DOHH2 (cell line): ENCODE measurements around the gene NRF1.

Experiments used
- H3F3A ChIP-seq: fragments of 200-600 bp; sonication (generic), shearing (Covaris generic); 2 replicates; pipeline ENCODE4 v1.6.0; 2016; ENCODE audit warnings: antibody characterized with exemption, mild to moderate bottlenecking; ENCODE audit not compliant: control insufficient read depth, insufficient read depth
- H3K27ac ChIP-seq: fragments of 200-600 bp; sonication (generic); 2 replicates; pipeline ENCODE4 v1.5.1; 2014; ENCODE audit warnings: low read depth, mild to moderate bottlenecking, low read length, moderate library complexity
- H3K27me3 ChIP-seq: fragments of 200-600 bp; sonication (generic); 2 replicates; pipeline ENCODE4 v1.6.1; 2014; ENCODE audit warnings: mild to moderate bottlenecking, low read length, mixed read lengths; ENCODE audit not compliant: control insufficient read depth
- H3K36me3 ChIP-seq: fragments of 200-600 bp; sonication (generic); 2 replicates; pipeline ENCODE4 v1.6.1; 2014; ENCODE audit warnings: mild to moderate bottlenecking, low read length, moderate library complexity, mixed read lengths; ENCODE audit not compliant: control insufficient read depth
- H3K4me1 ChIP-seq: fragments of 200-600 bp; sonication (generic); 2 replicates; pipeline ENCODE4 v1.6.1; 2014; ENCODE audit warnings: mild to moderate bottlenecking, low read length, mixed read lengths; ENCODE audit not compliant: control insufficient read depth
- H3K4me2 ChIP-seq: fragments of 200-600 bp; sonication (generic); 2 replicates; pipeline ENCODE4 v1.6.0; 2014; ENCODE audit warnings: mild to moderate bottlenecking, low read length, moderate library complexity
- H3K4me3 ChIP-seq: fragments of 200-600 bp; sonication (generic); 2 replicates; pipeline ENCODE4 v1.5.1; 2014; ENCODE audit warnings: mild to moderate bottlenecking, low read length, mixed read lengths
- H3K79me2 ChIP-seq: fragments of 200-600 bp; sonication (generic); 2 replicates; pipeline ENCODE4 v1.6.1; 2014; ENCODE audit warnings: mild to moderate bottlenecking, low read length, mixed read lengths; ENCODE audit not compliant: control insufficient read depth
- H3K9me2 ChIP-seq: fragments of 200-600 bp; sonication (generic); replicated peaks from 2 replicates; pipeline ENCODE4 v1.6.1; 2014; ENCODE audit warnings: mild to moderate bottlenecking, low read length, mixed read lengths; ENCODE audit not compliant: control insufficient read depth
- H3K9me3 ChIP-seq: fragments of 200-600 bp; sonication (generic); 2 replicates; pipeline ENCODE4 v1.6.1; 2014; ENCODE audit warnings: antibody characterized with exemption, low read length, mixed read lengths; ENCODE audit not compliant: control insufficient read depth, insufficient read depth
- H4K20me1 ChIP-seq: fragments of 200-600 bp; sonication (generic); 2 replicates; pipeline ENCODE4 v1.6.0; 2014; ENCODE audit warnings: low read depth, mild to moderate bottlenecking, antibody characterized with exemption, low read length, moderate library complexity; ENCODE audit not compliant: control insufficient read depth, insufficient read depth
- EZH2phosphoT487 ChIP-seq: fragments of 200-600 bp; sonication (generic); IDR thresholded peaks from 2 replicates; pipeline ENCODE4 v1.6.1; 2017; ENCODE audit warnings: borderline replicate concordance, mild to moderate bottlenecking, antibody characterized with exemption, low read length, moderate library complexity, mixed read lengths
- TF ChIP-seq, protein P1 (sequence below): fragments of 200-600 bp; sonication (generic); IDR thresholded peaks from one replicate; pipeline ENCODE4 v1.5.1; 2014; ENCODE audit warnings: antibody characterized with exemption, mild to moderate bottlenecking, low read depth, low read length; ENCODE audit not compliant: poor library complexity, severe bottlenecking

The NRF1 gene

DNA sequence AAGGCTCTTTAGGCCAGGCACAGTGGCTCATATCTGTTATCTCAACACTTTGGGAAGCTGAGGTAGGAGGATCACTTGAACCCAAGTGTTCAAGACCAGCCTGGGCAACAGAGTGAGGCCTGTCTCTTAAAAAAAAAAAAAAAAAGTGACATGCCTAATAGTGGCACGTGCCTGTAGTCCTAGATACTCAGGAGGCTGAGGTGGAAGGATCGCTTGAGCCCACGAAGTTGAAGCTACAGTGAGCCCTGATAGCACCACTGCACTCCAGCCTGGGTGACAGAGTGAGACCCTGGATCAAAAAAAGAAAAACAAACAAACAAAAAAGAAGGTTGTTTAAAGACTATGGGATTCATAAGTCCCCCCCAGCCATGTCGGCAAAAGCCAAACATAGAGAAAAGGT lies 42.2 kb upstream of the NRF1 start:
- Histone ChIP-seq H3K4me1 (no peaks in the 10 kb centered on the region), H3K27me3 (peaks cover 10% of the 10 kb centered on the region; the same call in 1 of the 2 replicates), H3F3A (no peaks in the 10 kb centered on the region), H3K9me3 (no peaks in the 10 kb centered on the region), H3K27ac (no peak overlapping the region), H3K9me2 (no peaks in the 10 kb centered on the region), H3K4me3 (no peak overlapping the region), H4K20me1 (no peaks in the 10 kb centered on the region), H3K79me2 (no peaks in the 10 kb centered on the region), H3K36me3 (no peaks in the 10 kb centered on the region), H3K4me2 (no peak overlapping the region)
- no peak for TF ChIP-seq EZH2phosphoT487
- TF ChIP-seq, protein P1, sequence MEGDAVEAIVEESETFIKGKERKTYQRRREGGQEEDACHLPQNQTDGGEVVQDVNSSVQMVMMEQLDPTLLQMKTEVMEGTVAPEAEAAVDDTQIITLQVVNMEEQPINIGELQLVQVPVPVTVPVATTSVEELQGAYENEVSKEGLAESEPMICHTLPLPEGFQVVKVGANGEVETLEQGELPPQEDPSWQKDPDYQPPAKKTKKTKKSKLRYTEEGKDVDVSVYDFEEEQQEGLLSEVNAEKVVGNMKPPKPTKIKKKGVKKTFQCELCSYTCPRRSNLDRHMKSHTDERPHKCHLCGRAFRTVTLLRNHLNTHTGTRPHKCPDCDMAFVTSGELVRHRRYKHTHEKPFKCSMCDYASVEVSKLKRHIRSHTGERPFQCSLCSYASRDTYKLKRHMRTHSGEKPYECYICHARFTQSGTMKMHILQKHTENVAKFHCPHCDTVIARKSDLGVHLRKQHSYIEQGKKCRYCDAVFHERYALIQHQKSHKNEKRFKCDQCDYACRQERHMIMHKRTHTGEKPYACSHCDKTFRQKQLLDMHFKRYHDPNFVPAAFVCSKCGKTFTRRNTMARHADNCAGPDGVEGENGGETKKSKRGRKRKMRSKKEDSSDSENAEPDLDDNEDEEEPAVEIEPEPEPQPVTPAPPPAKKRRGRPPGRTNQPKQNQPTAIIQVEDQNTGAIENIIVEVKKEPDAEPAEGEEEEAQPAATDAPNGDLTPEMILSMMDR, result no peak

GRCh38 chr7:129569811-129570215 lies 41.7 kb upstream of the NRF1 start:
- TF ChIP-seq, protein P1, result no peak
- no peak for TF ChIP-seq EZH2phosphoT487
- Histone ChIP-seq H3K27me3 (peaks cover 10% of the 10 kb centered on the region; the same call in 1 of the 2 replicates), H3K36me3 (no peaks in the 10 kb centered on the region), H3K4me2 (no peak overlapping the region), H3K4me1 (no peaks in the 10 kb centered on the region), H3K9me2 (no peaks in the 10 kb centered on the region), H3K27ac (no peak overlapping the region), H3K4me3 (no peak overlapping the region), H4K20me1 (no peaks in the 10 kb centered on the region), H3F3A (no peaks in the 10 kb centered on the region), H3K79me2 (no peaks in the 10 kb centered on the region), H3K9me3 (no peaks in the 10 kb centered on the region)

DNA sequence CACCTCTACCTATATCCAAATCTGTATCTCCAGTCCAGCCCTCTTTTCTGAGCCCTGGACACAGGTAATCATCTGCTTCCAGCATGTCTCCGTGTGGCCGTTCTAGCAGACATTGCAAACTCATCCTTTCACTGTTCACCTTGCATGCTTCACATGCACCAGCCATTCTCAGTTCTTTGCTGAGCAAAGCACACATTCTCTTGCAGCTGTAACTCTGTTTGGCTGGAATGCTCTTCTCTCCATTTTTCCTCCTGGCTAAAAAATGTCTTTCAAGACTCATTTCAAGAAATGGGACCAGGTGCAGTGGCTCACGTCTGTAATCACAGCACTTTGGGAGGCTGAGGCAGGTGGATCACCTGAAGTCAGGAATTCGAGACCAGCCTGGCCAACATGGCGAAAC lies 40.3 kb upstream of the NRF1 start:
- no peak overlapping the region for H3K27ac ChIP-seq
- H3K27me3 ChIP-seq, result peaks cover 8% of the 10 kb centered on the region; the same call in 1 of the 2 replicates
- no peaks in the 10 kb centered on the region for H3K4me1 ChIP-seq
- no peak for TF ChIP-seq EZH2phosphoT487
- TF ChIP-seq, protein P1, result no peak
- peaks cover 4% of the 10 kb centered on the region; the same call in 1 of the 2 replicates for H3K9me3 ChIP-seq
- no peak overlapping the region for H3K4me3 ChIP-seq
- no peaks in the 10 kb centered on the region for H3K9me2 ChIP-seq
- no peaks in the 10 kb centered on the region for H3K36me3 ChIP-seq
- H3K79me2 ChIP-seq, result no peaks in the 10 kb centered on the region
- no peaks in the 10 kb centered on the region for H3F3A ChIP-seq
- H3K4me2 ChIP-seq, result no peak overlapping the region
- no peaks in the 10 kb centered on the region for H4K20me1 ChIP-seq

DNA sequence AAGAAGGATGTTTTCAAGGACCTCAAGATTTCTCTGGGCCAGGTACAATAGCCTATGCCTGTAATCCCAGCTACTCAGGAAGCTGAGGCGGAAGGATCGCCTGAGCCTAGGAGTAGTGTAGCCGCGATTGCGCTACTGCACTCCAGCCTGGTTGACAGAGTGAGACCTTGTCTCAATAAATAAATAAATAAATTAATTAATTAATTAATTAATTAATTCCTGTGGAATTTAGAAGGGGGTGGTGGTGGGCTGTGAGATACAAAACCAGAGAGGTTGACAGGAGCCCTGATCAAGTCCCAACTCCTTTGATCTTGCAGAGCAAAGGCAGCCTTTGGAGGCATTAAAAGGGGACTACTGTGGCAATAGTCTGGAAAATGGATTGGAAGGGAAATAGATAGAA lies 39.3 kb upstream of the NRF1 start:
- Histone ChIP-seq H3K9me2 (no peaks in the 10 kb centered on the region), H3K9me3 (peaks cover 4% of the 10 kb centered on the region; the same call in 1 of the 2 replicates), H3K27ac (no peak overlapping the region), H3K4me3 (no peak overlapping the region), H3K4me2 (no peak overlapping the region), H3F3A (no peaks in the 10 kb centered on the region), H3K4me1 (no peaks in the 10 kb centered on the region), H4K20me1 (no peaks in the 10 kb centered on the region), H3K27me3 (peaks cover 6% of the 10 kb centered on the region; the same call in 1 of the 2 replicates), H3K36me3 (no peaks in the 10 kb centered on the region), H3K79me2 (no peaks in the 10 kb centered on the region)
- no peak for TF ChIP-seq EZH2phosphoT487
- TF ChIP-seq, protein P1, result no peak
